ENCODE results near the gene HES7.

GRCh38 chr17:8133399-8133798 is 9.5 kb upstream of the HES7 start:
- TF ChIP-seq CTCF (IDR thresholded peaks at IDR 0.05) (no peak), FOSL2 (IDR thresholded peaks at IDR 0.05; ENCODE audit: borderline replicate concordance, low read depth) (no peak), RCOR1 (IDR thresholded peaks at IDR 0.05; ENCODE audit: low read length) (no peak), REST (IDR thresholded peaks at IDR 0.05; ENCODE audit: low read depth, low read length) (no peak), RFX5 (IDR thresholded peaks at IDR 0.05; ENCODE audit: low read length) (no peak), USF2 (IDR thresholded peaks at IDR 0.05; ENCODE audit: borderline replicate concordance, low read depth, low read length) (no peak), EP300 (IDR thresholded peaks at IDR 0.05; ENCODE audit: borderline replicate concordance in 1 of 2, low read depth in 1 of 2, low read length in 1 of 2) (no peak), RAD21 (IDR thresholded peaks at IDR 0.05; ENCODE audit: low read length) (no peak), POLR2AphosphoS5 (IDR thresholded peaks at IDR 0.05; ENCODE audit: low read depth, low read length) (no peak), MAX (IDR thresholded peaks at IDR 0.05; ENCODE audit: low read depth) (no peak)

Data from SK-N-SH (cell line).